Renal cortical epithelial cell (primary cell): Measurements from ENCODE around the gene IL17RE. TPM values are rescaled to one million over a fixed set of nuclear protein-coding genes. Genes with fewer than 3 reads are reported as not detected.
"Not testable (repeated sequence)": the region's sequence is repeated elsewhere in the genome, so short reads cannot be mapped to it uniquely, and the experiment has no call there.

ENCODE experiments used
- DNase-seq: peaks from one replicate; pipeline ENCODE4 v3.0.0-alpha.2; 2011; ENCODE audit warnings: low read depth
- total RNA-seq: library from RNA; depleted of rRNA; stranded (reverse); fragments of >200 nt; gene quantifications from 2 replicates; pipeline ENCODE4 v1.2.3, GENCODE V29; 2014

Gene IL17RE
- total RNA-seq, 1 donor from 2014 or later = 1.3 TPM

- peak; percentile 84 for DNase-seq
Observed at GRCh38 chr3:9933561-9934234, 31.1 kb downstream of the IL17RE start, which contains the start of gene CRELD1. CRELD1 (plus strand) TSS chr3:9933834; CDS start chr3:9934439, 605 bp downstream.

- DNase-seq = no peak
Observed at GRCh38 chr3:9934235-9934621, 31.6 kb downstream of the IL17RE start.

- DNase-seq = no peak
Observed at GRCh38 chr3:9934993-9935392, 32.3 kb downstream of the IL17RE start.

GRCh38 chr3:9935966-9936510, 33.4 kb downstream of the IL17RE start:
- no peak for DNase-seq

GRCh38 chr3:9937486-9938238, 35.0 kb downstream of the IL17RE start:
- DNase-seq = no peak

- DNase-seq = no peak
Observed at GRCh38 chr3:9938966-9939365, 36.3 kb downstream of the IL17RE start.

GRCh38 chr3:9939906-9940305, 37.3 kb downstream of the IL17RE start:
- DNase-seq = not testable (repeated sequence)

GRCh38 chr3:9940746-9941145, 38.1 kb downstream of the IL17RE start:
- no peak for DNase-seq

GRCh38 chr3:9942164-9942563, 39.5 kb downstream of the IL17RE start:
- DNase-seq = no peak

GRCh38 chr3:9942934-9943690, 40.5 kb downstream of the IL17RE start:
- no peak for DNase-seq

GRCh38 chr3:9944271-9944670, 41.6 kb downstream of the IL17RE start:
- DNase-seq = no peak

- DNase-seq = no peak
Observed at GRCh38 chr3:9945358-9945757, 42.7 kb downstream of the IL17RE start.

- peak; percentile 69 for DNase-seq
Observed at GRCh38 chr3:9946112-9947024, 43.7 kb downstream of the IL17RE start.

- peak; percentile 30 for DNase-seq
Observed at GRCh38 chr3:9947025-9947995, 44.7 kb downstream of the IL17RE start.

- no peak for DNase-seq
Observed at GRCh38 chr3:9948586-9948985, 45.9 kb downstream of the IL17RE start.

- no peak for DNase-seq
Observed at GRCh38 chr3:9949115-9949514, 46.5 kb downstream of the IL17RE start.

GRCh38 chr3:9949626-9950025, 47.0 kb downstream of the IL17RE start:
- no peak for DNase-seq

GRCh38 chr3:9951126-9951525, 48.5 kb downstream of the IL17RE start:
- no peak for DNase-seq

GRCh38 chr3:9951598-9951961, 48.9 kb downstream of the IL17RE start:
- DNase-seq = no peak
